IMR-90 (cell line): ENCODE results near the gene CTNNA1.

ENCODE experiments used
- BHLHE40 ChIP-seq: fragments of 150-350 bp; IDR thresholded peaks from 2 replicates; pipeline ENCODE4 v1.6.1; 2016; ENCODE audit warnings: mild to moderate bottlenecking, low read depth, low read length
- CEBPB ChIP-seq: IDR thresholded peaks from 2 replicates; pipeline ENCODE4 v1.6.1; 2012; ENCODE audit warnings: low read depth, low read length, improper control_type of control experiment
- CTCF ChIP-seq: conservative IDR thresholded peaks from 2 replicates; pipeline ENCODE4 v1.5.1; 2012; ENCODE audit warnings: mild to moderate bottlenecking, low read depth, low read length, improper control_type of control experiment
- ELK1 ChIP-seq: fragments of 150-350 bp; IDR thresholded peaks from 2 replicates; pipeline ENCODE4 v1.6.1; 2016; ENCODE audit warnings: low read depth, mild to moderate bottlenecking, low read length, moderate library complexity, borderline replicate concordance
- FOS ChIP-seq: fragments of 150-350 bp; IDR thresholded peaks from 2 replicates; pipeline ENCODE4 v1.6.1; 2016; ENCODE audit warnings: low read depth, low read length
- MAFK ChIP-seq: IDR thresholded peaks from 2 replicates; pipeline ENCODE4 v1.6.1; 2012; ENCODE audit warnings: low read depth, low read length, improper control_type of control experiment
- MXI1 ChIP-seq: IDR thresholded peaks from 2 replicates; pipeline ENCODE4 v1.6.1; 2012; ENCODE audit warnings: low read depth, mild to moderate bottlenecking, low read length, moderate library complexity, borderline replicate concordance
- NFE2L2 ChIP-seq: fragments of 150-350 bp; IDR thresholded peaks from 2 replicates; pipeline ENCODE4 v1.6.1; 2016; ENCODE audit warnings: low read depth, mild to moderate bottlenecking, low read length
- POLR2A ChIP-seq: IDR thresholded peaks from 2 replicates; pipeline ENCODE4 v1.6.1; 2012; ENCODE audit warnings: mild to moderate bottlenecking, low read depth, low read length
- RAD21 ChIP-seq: IDR thresholded peaks from 2 replicates; pipeline ENCODE4 v1.6.1; 2012; ENCODE audit warnings: low read length, improper control_type of control experiment
- RCOR1 ChIP-seq: IDR thresholded peaks from 2 replicates; pipeline ENCODE4 v1.6.1; 2012; ENCODE audit warnings: mild to moderate bottlenecking, low read length, improper control_type of control experiment; ENCODE audit not compliant: insufficient replicate concordance
- RFX5 ChIP-seq: IDR thresholded peaks from 2 replicates; pipeline ENCODE4 v1.8.0; 2012; ENCODE audit warnings: low read depth, mild to moderate bottlenecking, low read length, moderate library complexity
- SMC3 ChIP-seq: fragments of 150-350 bp; IDR thresholded peaks from 2 replicates; pipeline ENCODE4 v1.6.1; 2016; ENCODE audit warnings: low read depth, mild to moderate bottlenecking, antibody characterized with exemption, low read length, moderate library complexity
- USF2 ChIP-seq: fragments of 150-350 bp; IDR thresholded peaks from 2 replicates; pipeline ENCODE4 v1.6.1; 2017; ENCODE audit warnings: mild to moderate bottlenecking, antibody characterized with exemption, low read length, low read depth

- TF ChIP-seq CTCF (no peak), POLR2A (no peak), RAD21 (no peak), USF2 (no peak), RFX5 (no peak), ELK1 (no peak), CEBPB (no peak), SMC3 (no peak), MXI1 (no peak), RCOR1 (no peak), NFE2L2 (no peak), BHLHE40 (no peak), FOS (no peak), MAFK (no peak)
Observed at GRCh38 chr5:138711811-138712210, 41.4 kb upstream of the CTNNA1 start.
